Fibroblast of skin of back (primary cell): Measurements from ENCODE around the gene C6orf89.
"Not testable (repeated sequence)": the region's sequence is repeated elsewhere in the genome, so short reads cannot be mapped to it uniquely, and the experiment has no call there.

Source experiments
- DNase-seq: peaks from one replicate; pipeline ENCODE4 v3.0.0-alpha.2; 2013

The C6orf89 gene

GRCh38 chr6:36925809-36926208 lies 40.1 kb downstream of the C6orf89 start:
- DNase-seq: no peak

- no peak for DNase-seq
Observed at GRCh38 chr6:36926708-36927513, 41.2 kb downstream of the C6orf89 start.

- peak; percentile 63 for DNase-seq
Observed at GRCh38 chr6:36927691-36928546, 42.2 kb downstream of the C6orf89 start.

GRCh38 chr6:36928547-36928918 lies 42.8 kb downstream of the C6orf89 start:
- no peak for DNase-seq

- DNase-seq: no peak
Observed at GRCh38 chr6:36929152-36929551, 43.4 kb downstream of the C6orf89 start.

- no peak for DNase-seq
Observed at GRCh38 chr6:36929607-36930006, 43.9 kb downstream of the C6orf89 start.

GRCh38 chr6:36930483-36930882 lies 44.7 kb downstream of the C6orf89 start:
- DNase-seq: no peak

- peak; percentile 89 for DNase-seq
Observed at GRCh38 chr6:36933102-36933501, 47.4 kb downstream of the C6orf89 start.

- no peak for DNase-seq
Observed at GRCh38 chr6:36933519-36933918, 47.8 kb downstream of the C6orf89 start.

- DNase-seq: no peak
Observed at GRCh38 chr6:36934901-36935300, 49.1 kb downstream of the C6orf89 start.

- no peak for DNase-seq
Observed at GRCh38 chr6:36936824-36937223, 51.1 kb downstream of the C6orf89 start.

GRCh38 chr6:36937896-36938295 lies 52.1 kb downstream of the C6orf89 start:
- DNase-seq: no peak

GRCh38 chr6:36938536-36938935 lies 52.8 kb downstream of the C6orf89 start:
- DNase-seq: peak; percentile 49

GRCh38 chr6:36939005-36939404 lies 53.3 kb downstream of the C6orf89 start:
- DNase-seq: not testable (repeated sequence)

GRCh38 chr6:36940027-36940426 lies 54.3 kb downstream of the C6orf89 start:
- DNase-seq: no peak

GRCh38 chr6:36941561-36941960 lies 55.8 kb downstream of the C6orf89 start:
- DNase-seq: not testable (repeated sequence)

GRCh38 chr6:36942329-36942728 lies 56.6 kb downstream of the C6orf89 start:
- not testable (repeated sequence) for DNase-seq

GRCh38 chr6:36944650-36945049 lies 58.9 kb downstream of the C6orf89 start:
- no peak for DNase-seq

GRCh38 chr6:36945301-36945700 lies 59.5 kb downstream of the C6orf89 start:
- DNase-seq: no peak

- no peak for DNase-seq
Observed at GRCh38 chr6:36946526-36946925, 60.8 kb downstream of the C6orf89 start.

- DNase-seq: no peak
Observed at GRCh38 chr6:36947570-36948351, 62.0 kb downstream of the C6orf89 start.

- not testable (repeated sequence) for DNase-seq
Observed at GRCh38 chr6:36949076-36949475, 63.3 kb downstream of the C6orf89 start.

- peak; percentile 70 for DNase-seq
Observed at GRCh38 chr6:36949636-36950035, 63.9 kb downstream of the C6orf89 start.
